ENCODE measurements around the gene ADARB1.

DNA sequence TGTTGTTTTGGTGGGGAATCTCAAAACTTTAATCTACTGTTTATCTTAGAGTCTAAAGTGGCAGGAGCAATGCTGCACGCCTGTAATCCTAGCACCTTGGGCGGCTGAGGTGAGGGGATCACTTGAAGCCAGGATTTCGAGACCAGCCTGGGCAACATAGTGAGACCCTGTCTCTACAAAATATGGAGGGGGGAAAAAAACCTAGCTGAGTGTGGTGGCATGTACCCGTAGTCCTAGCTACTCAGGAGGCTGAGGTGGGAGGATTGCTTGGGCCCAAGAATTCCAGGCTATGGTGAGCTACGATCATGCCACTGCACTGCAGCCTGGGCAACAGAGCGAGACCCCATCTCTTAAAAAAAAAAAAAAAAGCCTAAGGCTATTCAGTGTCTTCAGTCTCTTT, 175.2 kb downstream of the ADARB1 start:
- TF ChIP-seq, protein P1, sequence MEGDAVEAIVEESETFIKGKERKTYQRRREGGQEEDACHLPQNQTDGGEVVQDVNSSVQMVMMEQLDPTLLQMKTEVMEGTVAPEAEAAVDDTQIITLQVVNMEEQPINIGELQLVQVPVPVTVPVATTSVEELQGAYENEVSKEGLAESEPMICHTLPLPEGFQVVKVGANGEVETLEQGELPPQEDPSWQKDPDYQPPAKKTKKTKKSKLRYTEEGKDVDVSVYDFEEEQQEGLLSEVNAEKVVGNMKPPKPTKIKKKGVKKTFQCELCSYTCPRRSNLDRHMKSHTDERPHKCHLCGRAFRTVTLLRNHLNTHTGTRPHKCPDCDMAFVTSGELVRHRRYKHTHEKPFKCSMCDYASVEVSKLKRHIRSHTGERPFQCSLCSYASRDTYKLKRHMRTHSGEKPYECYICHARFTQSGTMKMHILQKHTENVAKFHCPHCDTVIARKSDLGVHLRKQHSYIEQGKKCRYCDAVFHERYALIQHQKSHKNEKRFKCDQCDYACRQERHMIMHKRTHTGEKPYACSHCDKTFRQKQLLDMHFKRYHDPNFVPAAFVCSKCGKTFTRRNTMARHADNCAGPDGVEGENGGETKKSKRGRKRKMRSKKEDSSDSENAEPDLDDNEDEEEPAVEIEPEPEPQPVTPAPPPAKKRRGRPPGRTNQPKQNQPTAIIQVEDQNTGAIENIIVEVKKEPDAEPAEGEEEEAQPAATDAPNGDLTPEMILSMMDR (optimal IDR thresholded peaks at IDR 0.05 in 1 of 3, IDR thresholded peaks at IDR 0.05 in 1 of 3, conservative IDR thresholded peaks at IDR 0.05 in 1 of 3; ENCODE audit: extremely low read depth in 1 of 3, insufficient read depth in 2 of 3, low read length in 3 of 3), result no peak
- no peak for TF ChIP-seq EZH2 (IDR thresholded peaks at IDR 0.05; ENCODE audit: low read length)
